CD4-positive, alpha-beta memory T cell (primary cell): ENCODE measurements around the gene SCGB1C1. TPM values are rescaled to one million over a fixed set of nuclear protein-coding genes. Genes with fewer than 3 reads are reported as not detected.

Experiments
- CTCF ChIA-PET: fragments of 350-600 bp; sonication (Branson Sonifier 250); formaldehyde crosslinking; loops from one replicate; lab custom pipeline; 2021; ENCODE audit warnings: inconsistent platforms; ENCODE audit not compliant: partially characterized antibody; lab: Charles Lee
- POLR2A ChIA-PET: fragments of 350-600 bp; sonication (Branson Sonifier 250); formaldehyde crosslinking; loops from one replicate; lab custom pipeline; 2021; ENCODE audit not compliant: partially characterized antibody; lab: Charles Lee
- DNase-seq, 5 donors: peaks; one replicate each; pipeline versions ENCODE4 v3.0.0 to v3.0.0-alpha.2; 2020 to 2022; ENCODE audit warnings: mixed read lengths in 1 of 5
- H3K27ac ChIP-seq: one replicate; pipeline ENCODE4 v1.7.0; 2013; ENCODE audit warnings: low read depth, low read length
- H3K27me3 ChIP-seq: 2 replicates; pipeline ENCODE4 v1.7.0; 2013; ENCODE audit warnings: mild to moderate bottlenecking, low read length, moderate library complexity; ENCODE audit not compliant: insufficient read depth
- H3K36me3 ChIP-seq: 2 replicates; pipeline ENCODE4 v1.7.0; 2013; ENCODE audit warnings: mild to moderate bottlenecking, low read length, moderate library complexity; ENCODE audit not compliant: insufficient read depth
- H3K4me1 ChIP-seq: 2 replicates; pipeline ENCODE4 v1.7.0; 2013; ENCODE audit warnings: mild to moderate bottlenecking, low read length, moderate library complexity; ENCODE audit not compliant: insufficient read depth
- H3K4me3 ChIP-seq, 2 donors: one replicate each; pipeline ENCODE4 v1.7.0; 2013; ENCODE audit warnings: low read length in 2 of 2, mild to moderate bottlenecking in 1 of 2
- H3K9me3 ChIP-seq, 2 donors: one replicate each; pipeline ENCODE4 v1.7.0; 2013; ENCODE audit warnings: low read length in 2 of 2, control low read depth in 1 of 2; ENCODE audit not compliant: control insufficient read depth in 1 of 2
- H3K27ac Mint-ChIP-seq, 7 donors: one replicate each; pipeline ENCODE4 v1.8.0; 2020 to 2021; ENCODE audit warnings: mixed read lengths in 7 of 7, mild to moderate bottlenecking in 6 of 7, inconsistent platforms in 3 of 7, moderate library complexity in 3 of 7
- H3K27me3 Mint-ChIP-seq, 2 donors: one replicate each; pipeline ENCODE4 v1.8.0; 2020 to 2021; ENCODE audit warnings: mixed read lengths in 2 of 2
- H3K36me3 Mint-ChIP-seq, 2 donors: one replicate each; pipeline ENCODE4 v1.8.0; 2020 to 2021; ENCODE audit warnings: mixed read lengths in 2 of 2, inconsistent platforms in 1 of 2, mild to moderate bottlenecking in 1 of 2
- H3K4me1 Mint-ChIP-seq, 4 donors: one replicate each; pipeline ENCODE4 v1.8.0; 2020 to 2021; ENCODE audit warnings: mixed read lengths in 4 of 4, mild to moderate bottlenecking in 1 of 4
- H3K4me3 Mint-ChIP-seq, 8 donors: one replicate each; pipeline ENCODE4 v1.8.0; 2020 to 2021; ENCODE audit warnings: mixed read lengths in 8 of 8, mild to moderate bottlenecking in 7 of 8, moderate library complexity in 6 of 8, inconsistent platforms in 3 of 8
- H3K9me3 Mint-ChIP-seq, 8 donors: one replicate each; pipeline ENCODE4 v1.8.0; 2020 to 2021; ENCODE audit warnings: mixed read lengths in 8 of 8, mild to moderate bottlenecking in 5 of 8, inconsistent platforms in 3 of 8, moderate library complexity in 1 of 8
- intact Hi-C: fragments of 100-400 bp; cut with micrococcal nuclease; formaldehyde crosslinking; loops from one replicate; pipeline ENCODE4 v1.15.1; 2023
- polyA plus RNA-seq, 2 donors: library from polyadenylated mRNA; unstranded; fragments of 300-500 nt; fragmentation: Illumina TruSeq; gene quantifications; one replicate each; pipeline ENCODE4 v1.2.3, GENCODE V29; 2021
- total RNA-seq, 2 experiments: library from RNA; stranded (reverse); gene quantifications; one replicate each; pipeline ENCODE4 v1.2.3, GENCODE V29; 2021

SCGB1C1 gene
- total and polyA plus RNA-seq, 4 experiments from 2014 or later = not detected

DNA sequence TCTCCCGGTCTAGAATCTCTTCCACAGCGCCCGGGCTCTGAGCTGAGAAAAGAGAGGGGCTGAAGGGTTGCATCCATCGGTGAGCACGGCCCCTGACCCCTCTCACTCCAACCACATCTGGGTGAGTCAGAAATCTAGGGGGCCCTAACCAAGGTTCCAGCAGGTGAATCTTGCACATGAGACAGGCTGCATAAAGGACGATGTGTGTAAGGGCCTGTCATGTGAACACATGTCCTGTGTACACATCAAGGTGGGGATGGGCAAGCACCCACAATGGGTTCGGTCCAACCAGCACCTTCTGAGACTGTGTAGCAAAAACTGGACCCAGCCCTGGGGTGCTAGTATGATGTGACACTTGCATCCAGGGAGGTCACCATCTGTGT lies 13.1 kb downstream of the SCGB1C1 start:
- H3K36me3 Mint-ChIP-seq = peaks cover 8 to 60% of the 10 kb centered on the region in 2 donors
- H3K27me3 ChIP-seq = no peaks in the 10 kb centered on the region
- ChIA-PET CTCF (interaction anchor here (1.5 to 3.4 kb wide), 3 partner anchors 32 to 81 kb away, joined by 3 to 14 read pairs (median 9); partner anchors contain the start of genes PSMD13 and SIRT3), POLR2A (interaction anchor here (0.8 to 5.2 kb wide), 17 partner anchors 8 to 301 kb away, joined by 3 to 144 read pairs (median 22); partner anchors contain the start of genes IFITM1, NLRP6, PGGHG and PSMD13)
- no peaks in the 10 kb centered on the region for H3K27me3 Mint-ChIP-seq
- peak overlapping the region; percentile 98 to 99 (median 99) for H3K27ac Mint-ChIP-seq
- H3K4me1 ChIP-seq = peaks cover 65% of the 10 kb centered on the region
- peaks cover 32 to 78% (median 57%) of the 10 kb centered on the region in 4 donors for H3K4me1 Mint-ChIP-seq
- H3K36me3 ChIP-seq = peaks cover 44% of the 10 kb centered on the region
- H3K4me3 ChIP-seq = peak overlapping the region; percentile 55 to 95
- DNase-seq = no peak
- peak overlapping the region; percentile 94 to 100 (median 98) for H3K4me3 Mint-ChIP-seq
- intact Hi-C loops = loop anchor here (2.0 kb wide), 2 partner anchors 109 to 201 kb away; partner anchors contain the start of gene IFITM1
- H3K27ac ChIP-seq = peak overlapping the region; percentile 98
- no peaks in the 10 kb centered on the region for H3K9me3 ChIP-seq
- H3K9me3 Mint-ChIP-seq = peaks cover 0 to 3% (median 0%) of the 10 kb centered on the region in 8 donors

DNA sequence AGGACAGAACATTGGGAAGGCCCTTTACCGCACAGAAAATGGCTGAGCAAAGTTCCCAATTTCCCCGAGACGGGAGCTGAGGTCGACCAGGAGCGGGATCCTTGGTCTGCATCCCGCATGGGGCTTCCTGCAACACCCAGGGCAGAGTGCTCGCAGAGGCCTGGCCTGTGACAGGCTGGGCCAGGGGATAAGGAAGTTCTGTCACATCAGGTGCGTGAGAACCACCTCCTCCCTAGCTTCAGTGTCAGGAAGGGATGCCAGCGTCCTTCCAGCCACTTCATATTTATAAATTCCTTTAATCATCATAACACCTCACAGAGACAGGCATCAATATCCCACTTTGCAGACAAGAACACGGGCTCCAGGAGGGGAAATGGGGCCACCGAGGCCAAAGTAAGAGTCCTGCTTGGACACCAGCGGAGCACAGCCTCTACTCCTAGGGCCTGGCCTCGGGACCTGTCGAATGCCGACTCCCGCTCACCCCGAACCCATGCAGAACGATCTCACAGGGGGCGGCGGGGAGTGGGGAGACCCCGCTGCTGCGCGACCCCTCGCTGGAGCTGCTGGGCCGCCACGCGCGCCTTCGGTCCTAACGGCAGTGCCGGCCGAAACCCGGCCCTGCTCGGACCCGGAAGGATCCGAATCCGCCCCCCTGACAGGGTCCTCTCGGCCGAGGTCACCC lies 13.8 kb downstream of the SCGB1C1 start:
- H3K4me1 ChIP-seq = peaks cover 62% of the 10 kb centered on the region
- Mint-ChIP-seq H3K27me3 (no peaks in the 10 kb centered on the region), H3K27ac (peak overlapping the region; percentile 99 to 100 (median 99)), H3K9me3 (peaks cover 0 to 3% (median 0%) of the 10 kb centered on the region in 8 donors), H3K4me1 (peaks cover 29 to 80% (median 56%) of the 10 kb centered on the region in 4 donors), H3K36me3 (peaks cover 14 to 67% of the 10 kb centered on the region in 2 donors), H3K4me3 (peak overlapping the region; percentile 94 to 100 (median 99))
- intact Hi-C loops = loop anchor here (1.0 to 2.0 kb wide), 8 partner anchors 30 to 603 kb away; partner anchors contain the start of genes IFITM1, PSMD13, PTDSS2 and RPLP2
- ChIA-PET CTCF (interaction anchor here (0.8 to 3.4 kb wide), 7 partner anchors 31 to 242 kb away, joined by 3 to 14 read pairs (median 5); partner anchors contain the start of genes PSMD13 and SIRT3), POLR2A (interaction anchor here (0.6 to 5.2 kb wide), 32 partner anchors 9 to 613 kb away, joined by 3 to 144 read pairs (median 8); partner anchors contain the start of genes B4GALNT4, IFITM1, NLRP6 and PGGHG)
- peak overlapping the region; percentile 55 to 95 for H3K4me3 ChIP-seq
- no peaks in the 10 kb centered on the region for H3K27me3 ChIP-seq
- peak overlapping the region; percentile 98 for H3K27ac ChIP-seq
- no peaks in the 10 kb centered on the region for H3K9me3 ChIP-seq
- peak in 3 of 5 donors; percentile 15 to 21 (median 19) for DNase-seq
- peaks cover 50% of the 10 kb centered on the region for H3K36me3 ChIP-seq

DNA sequence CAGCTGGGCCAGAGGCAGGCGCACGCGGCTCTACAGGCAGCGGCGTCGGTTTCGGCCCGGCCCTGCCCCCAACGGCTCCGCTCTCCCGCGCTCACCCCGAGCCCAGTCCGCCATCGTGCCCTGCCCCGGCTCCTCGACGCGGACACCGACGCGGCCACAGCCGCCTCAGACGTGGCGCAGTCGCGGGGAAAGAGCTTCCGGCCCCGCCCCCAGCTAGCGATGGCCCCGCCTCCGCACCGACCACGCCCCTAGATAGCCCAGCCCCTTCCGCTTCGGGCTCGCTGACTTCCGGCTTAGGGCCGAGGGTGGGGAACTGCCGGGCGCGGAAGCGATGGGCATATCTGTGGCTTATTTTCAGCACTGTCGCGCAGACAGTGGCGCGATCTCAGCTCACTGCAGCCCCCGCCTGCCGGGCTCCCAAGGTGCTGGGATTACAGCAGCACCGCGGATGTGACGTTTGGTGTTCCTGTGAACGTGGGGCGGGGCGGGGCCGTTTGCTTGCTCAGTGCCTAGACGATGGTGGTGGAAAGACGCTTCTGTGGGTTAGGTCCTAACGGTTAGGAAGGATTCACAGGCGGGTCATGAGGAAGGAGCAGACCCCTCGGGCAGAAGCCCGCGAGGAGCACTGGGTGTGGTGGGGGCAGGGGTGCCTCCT lies 14.5 kb downstream of the SCGB1C1 start, which contains the start of the genes BET1L and RIC8A:
BET1L (minus strand) TSS at position 192 of the 655 bp plus-strand sequence; CDS start at position 114, 78 bp downstream.
RIC8A (plus strand) TSS at position 501 of the 655 bp plus-strand sequence. CDS start 1,147 bp downstream, outside the sequence.
- H3K9me3 ChIP-seq = no peaks in the 10 kb centered on the region
- CTCF ChIA-PET = interaction anchor here (0.8 to 3.4 kb wide), 7 partner anchors 30 to 241 kb away, joined by 3 to 14 read pairs (median 5); partner anchors contain the start of genes PSMD13 and SIRT3
- peaks cover 0 to 3% (median 0%) of the 10 kb centered on the region in 8 donors for H3K9me3 Mint-ChIP-seq
- intact Hi-C loops = loop anchor here (1.0 to 2.0 kb wide), 8 partner anchors 29 to 602 kb away; partner anchors contain the start of genes IFITM1, PSMD13, PTDSS2 and RPLP2
- peak within 1 kb of the TSS; percentile 94 to 100 (median 99) for H3K4me3 Mint-ChIP-seq
- peak within 1 kb of the TSS; percentile 98 for H3K27ac ChIP-seq
- no peaks in the 10 kb centered on the region for H3K27me3 ChIP-seq
- POLR2A ChIA-PET = interaction anchor here (0.6 to 5.2 kb wide), 34 partner anchors 8 to 612 kb away, joined by 3 to 144 read pairs (median 7); partner anchors contain the start of genes ANO9, B4GALNT4, DEAF1 and IFITM1
- H3K36me3 ChIP-seq = peaks cover 57% of the 10 kb centered on the region
- H3K27ac Mint-ChIP-seq = peak within 1 kb of the TSS; percentile 99 to 100 (median 99)
- H3K27me3 Mint-ChIP-seq = no peaks in the 10 kb centered on the region
- peak within 1 kb of the TSS; percentile 95 to 100 for H3K4me3 ChIP-seq
- H3K4me1 Mint-ChIP-seq = peaks cover 22 to 73% (median 50%) of the 10 kb centered on the region in 4 donors
- H3K36me3 Mint-ChIP-seq = peaks cover 17 to 71% of the 10 kb centered on the region in 2 donors
- peak; percentile 95 to 99 (median 98) for DNase-seq
- peaks cover 55% of the 10 kb centered on the region for H3K4me1 ChIP-seq

DNA sequence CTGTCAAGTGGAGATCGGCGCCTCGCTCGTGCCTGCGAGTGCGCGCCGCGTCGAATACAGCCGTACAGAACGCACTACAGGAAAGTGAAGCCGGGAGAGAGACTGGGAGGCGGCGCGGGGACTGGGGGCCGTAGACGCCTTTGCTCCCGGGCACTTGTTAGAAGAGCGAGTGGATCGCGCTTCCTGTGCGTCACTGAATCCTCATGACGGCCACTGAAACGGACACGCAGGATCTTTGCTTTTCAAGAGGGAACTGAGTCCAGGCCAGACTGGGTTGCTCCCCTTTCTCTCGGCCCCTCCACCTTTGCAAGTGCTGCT lies 14.9 kb downstream of the SCGB1C1 start:
- H3K27me3 Mint-ChIP-seq = no peaks in the 10 kb centered on the region
- H3K27me3 ChIP-seq = no peaks in the 10 kb centered on the region
- ChIA-PET CTCF (interaction anchor here (1.2 to 3.4 kb wide), 5 partner anchors 30 to 241 kb away, joined by 3 to 14 read pairs (median 5); partner anchors contain the start of genes PSMD13 and SIRT3), POLR2A (interaction anchor here (0.7 to 5.2 kb wide), 34 partner anchors 8 to 611 kb away, joined by 3 to 144 read pairs (median 9); partner anchors contain the start of genes ANO9, B4GALNT4, DEAF1 and IFITM1)
- peaks cover 50% of the 10 kb centered on the region for H3K4me1 ChIP-seq
- H3K9me3 Mint-ChIP-seq = peaks cover 0 to 3% (median 0%) of the 10 kb centered on the region in 8 donors
- peak overlapping the region; percentile 95 to 100 for H3K4me3 ChIP-seq
- H3K36me3 ChIP-seq = peaks cover 62% of the 10 kb centered on the region
- H3K4me3 Mint-ChIP-seq = peak overlapping the region; percentile 94 to 100 (median 98)
- intact Hi-C loops = loop anchor here (1.0 to 2.0 kb wide), 9 partner anchors 28 to 601 kb away; partner anchors contain the start of genes IFITM1, PSMD13, PTDSS2 and RPLP2
- peak overlapping the region; percentile 98 for H3K27ac ChIP-seq
- no peaks in the 10 kb centered on the region for H3K9me3 ChIP-seq
- H3K27ac Mint-ChIP-seq = peak overlapping the region; percentile 99 to 100 (median 99)
- H3K36me3 Mint-ChIP-seq = peaks cover 17 to 73% of the 10 kb centered on the region in 2 donors
- DNase-seq = no peak
- peaks cover 20 to 68% (median 46%) of the 10 kb centered on the region in 4 donors for H3K4me1 Mint-ChIP-seq

DNA sequence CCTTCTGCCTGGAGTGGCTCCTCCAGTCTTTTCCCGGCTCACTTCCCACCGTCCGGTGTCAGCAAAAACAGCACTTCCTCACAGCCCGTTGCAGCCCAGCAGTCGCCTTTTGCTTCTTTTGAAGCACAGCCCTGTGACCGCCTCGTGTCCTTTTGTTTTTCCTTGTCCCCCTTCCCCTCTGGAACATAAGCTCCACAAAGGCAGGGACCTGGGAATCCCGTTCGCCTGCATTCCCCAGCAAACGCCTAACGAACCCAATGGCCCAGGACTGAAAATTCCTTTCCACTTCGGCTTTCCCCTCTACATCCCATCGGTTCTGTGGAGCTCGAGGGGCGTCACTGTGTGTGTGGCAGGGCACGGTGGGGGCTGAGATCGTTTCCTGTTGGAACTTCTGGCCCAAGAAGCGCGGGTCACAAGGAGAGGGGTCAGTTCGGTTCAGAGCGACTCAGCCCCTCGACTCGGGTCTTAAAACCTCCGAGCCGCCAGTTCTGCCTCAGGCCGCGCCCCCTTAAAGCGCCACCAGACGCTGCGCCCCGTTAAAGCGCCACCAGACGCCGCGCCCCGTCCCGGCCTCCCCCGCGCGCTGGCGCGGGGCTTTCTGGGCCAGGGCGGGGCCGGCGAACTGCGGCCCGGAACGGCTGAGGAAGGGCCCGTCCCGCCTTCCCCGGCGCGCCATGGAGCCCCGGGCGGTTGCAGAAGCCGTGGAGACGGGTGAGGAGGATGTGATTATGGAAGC lies 15.5 kb downstream of the SCGB1C1 start:
- Histone ChIP-seq H3K36me3 (peaks cover 65% of the 10 kb centered on the region), H3K27me3 (no peaks in the 10 kb centered on the region), H3K27ac (peak overlapping the region; percentile 98), H3K4me3 (peak overlapping the region; percentile 95 to 100), H3K4me1 (peaks cover 45% of the 10 kb centered on the region), H3K9me3 (no peaks in the 10 kb centered on the region)
- Mint-ChIP-seq H3K4me1 (peaks cover 18 to 63% (median 42%) of the 10 kb centered on the region in 4 donors), H3K4me3 (peak overlapping the region; percentile 94 to 100 (median 98)), H3K27me3 (no peaks in the 10 kb centered on the region), H3K9me3 (peaks cover 0 to 3% (median 0%) of the 10 kb centered on the region in 8 donors), H3K36me3 (peaks cover 22 to 73% of the 10 kb centered on the region in 2 donors), H3K27ac (peak overlapping the region; percentile 99 to 100 (median 99))
- DNase-seq = peak; percentile 83 to 87 (median 84)
- ChIA-PET CTCF (interaction anchor here (2.5 kb wide), 1 partner anchor 29 kb away, joined by 9 read pairs; the partner anchor contains the start of genes PSMD13 and SIRT3), POLR2A (interaction anchor here (0.8 to 5.2 kb wide), 20 partner anchors 10 to 611 kb away, joined by 3 to 144 read pairs (median 10); partner anchors contain the start of genes ANO9, DEAF1, IFITM1 and PGGHG)
- intact Hi-C loops = loop anchor here (1.0 kb wide), 1 partner anchor 147 kb away; no protein-coding TSS in a partner anchor
